Upper lobe of right lung (tissue), 1 donor: ENCODE measurements around the gene RPS19BP1. TPM values are rescaled to one million over a fixed set of nuclear protein-coding genes. Genes with fewer than 3 reads are reported as not detected.

Experiments used
- ATAC-seq: fragments of 200-7000 bp; cut with Tn5 transposase; one replicate; pipeline ENCODE4 v1.9.1; 2020; ENCODE audit warnings: mild to moderate bottlenecking, moderate library complexity
- DNase-seq: peaks from one replicate; pipeline ENCODE4 v3.0.0-alpha.2; 2020
- H3K27ac ChIP-seq: fragments of 200-600 bp; one replicate; pipeline ENCODE4 v1.8.0; 2022
- H3K27me3 ChIP-seq: fragments of 200-600 bp; one replicate; pipeline ENCODE4 v1.8.0; 2022; ENCODE audit warnings: mild to moderate bottlenecking
- H3K36me3 ChIP-seq: fragments of 200-600 bp; one replicate; pipeline ENCODE4 v1.8.0; 2022
- H3K4me1 ChIP-seq: fragments of 200-600 bp; one replicate; pipeline ENCODE4 v1.8.0; 2022
- H3K4me3 ChIP-seq: fragments of 200-600 bp; one replicate; pipeline ENCODE4 v1.8.0; 2022; ENCODE audit warnings: mild to moderate bottlenecking
- H3K9me3 ChIP-seq: fragments of 200-600 bp; one replicate; pipeline ENCODE4 v1.8.0; 2022
- intact Hi-C: fragments of 100-400 bp; cut with DNase I; formaldehyde crosslinking; loops from one replicate; pipeline ENCODE4 v1.11.0; 2022
- total RNA-seq: library from RNA; stranded (reverse); fragmentation: NEBNext Ultra II Directional; extraction: Animal tissue kit (Norgen Biotek cat#: 25700); gene quantifications from one replicate; pipeline ENCODE4 v1.2.1, GENCODE V29; 2021
- TF ChIP-seq, protein P1 (sequence below): fragments of 200-600 bp; IDR thresholded peaks from one replicate; pipeline ENCODE4 v1.8.0; 2022; ENCODE audit warnings: antibody characterized with exemption
- donor health status: DM: no; HTN: yes; CAD: no; lungs with severe emphysema.

Gene RPS19BP1
- total RNA-seq, 1 donor from 2014 or later, result 72.5 TPM

DNA sequence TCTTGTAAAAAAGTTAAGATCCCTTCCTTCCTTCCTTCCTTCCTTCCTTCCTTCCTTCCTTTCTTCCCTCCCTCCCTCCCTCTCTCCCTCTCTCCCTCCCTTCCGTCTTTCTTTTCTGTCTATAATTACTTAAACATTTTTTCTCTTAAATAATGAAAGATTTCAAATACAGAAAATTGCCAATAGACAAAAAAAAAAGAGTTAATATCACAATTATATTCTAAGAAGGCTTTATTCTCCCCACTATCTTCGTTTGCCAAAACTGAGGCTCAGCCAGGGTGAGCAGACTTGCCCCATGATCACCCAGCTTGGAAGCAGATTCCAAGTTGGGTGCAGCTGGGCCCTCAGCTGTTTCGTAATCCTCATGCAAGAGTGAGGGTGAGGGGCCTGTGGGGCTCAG, 37.7 kb upstream of the RPS19BP1 start:
- DNase-seq, result no peak
- H3K4me3 ChIP-seq, result no peak overlapping the region
- peaks cover 6% of the 10 kb centered on the region for H3K27me3 ChIP-seq
- no peaks in the 10 kb centered on the region for H3K9me3 ChIP-seq
- H3K36me3 ChIP-seq, result no peaks in the 10 kb centered on the region
- no peaks in the 10 kb centered on the region for H3K4me1 ChIP-seq
- intact Hi-C loops, result no loop called here
- no peak overlapping the region for H3K27ac ChIP-seq
- no peak for ATAC-seq
- TF ChIP-seq, protein P1, sequence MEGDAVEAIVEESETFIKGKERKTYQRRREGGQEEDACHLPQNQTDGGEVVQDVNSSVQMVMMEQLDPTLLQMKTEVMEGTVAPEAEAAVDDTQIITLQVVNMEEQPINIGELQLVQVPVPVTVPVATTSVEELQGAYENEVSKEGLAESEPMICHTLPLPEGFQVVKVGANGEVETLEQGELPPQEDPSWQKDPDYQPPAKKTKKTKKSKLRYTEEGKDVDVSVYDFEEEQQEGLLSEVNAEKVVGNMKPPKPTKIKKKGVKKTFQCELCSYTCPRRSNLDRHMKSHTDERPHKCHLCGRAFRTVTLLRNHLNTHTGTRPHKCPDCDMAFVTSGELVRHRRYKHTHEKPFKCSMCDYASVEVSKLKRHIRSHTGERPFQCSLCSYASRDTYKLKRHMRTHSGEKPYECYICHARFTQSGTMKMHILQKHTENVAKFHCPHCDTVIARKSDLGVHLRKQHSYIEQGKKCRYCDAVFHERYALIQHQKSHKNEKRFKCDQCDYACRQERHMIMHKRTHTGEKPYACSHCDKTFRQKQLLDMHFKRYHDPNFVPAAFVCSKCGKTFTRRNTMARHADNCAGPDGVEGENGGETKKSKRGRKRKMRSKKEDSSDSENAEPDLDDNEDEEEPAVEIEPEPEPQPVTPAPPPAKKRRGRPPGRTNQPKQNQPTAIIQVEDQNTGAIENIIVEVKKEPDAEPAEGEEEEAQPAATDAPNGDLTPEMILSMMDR, result no peak

DNA sequence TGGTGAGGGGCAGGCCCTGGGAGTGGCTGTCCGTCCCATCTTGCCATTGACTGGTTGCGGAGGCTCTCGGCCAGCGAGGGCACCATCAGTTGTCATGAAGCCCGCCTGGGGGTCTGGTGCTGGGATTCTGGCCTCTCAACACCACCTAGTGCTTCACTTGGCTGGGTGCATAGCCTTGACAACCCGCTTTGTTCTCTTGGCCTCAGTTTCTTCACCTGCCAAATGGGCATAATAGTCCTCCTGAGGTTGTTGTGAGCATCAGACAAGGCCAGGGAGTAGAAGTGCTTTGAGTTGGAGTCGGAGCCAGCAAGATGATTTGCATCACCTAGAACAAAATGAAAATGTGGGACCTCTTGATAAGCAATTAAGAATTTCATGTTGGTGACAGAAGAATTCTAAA, 36.5 kb upstream of the RPS19BP1 start:
- TF ChIP-seq, protein P1, result no peak
- no peak for ATAC-seq
- intact Hi-C loops, result no loop called here

DNA sequence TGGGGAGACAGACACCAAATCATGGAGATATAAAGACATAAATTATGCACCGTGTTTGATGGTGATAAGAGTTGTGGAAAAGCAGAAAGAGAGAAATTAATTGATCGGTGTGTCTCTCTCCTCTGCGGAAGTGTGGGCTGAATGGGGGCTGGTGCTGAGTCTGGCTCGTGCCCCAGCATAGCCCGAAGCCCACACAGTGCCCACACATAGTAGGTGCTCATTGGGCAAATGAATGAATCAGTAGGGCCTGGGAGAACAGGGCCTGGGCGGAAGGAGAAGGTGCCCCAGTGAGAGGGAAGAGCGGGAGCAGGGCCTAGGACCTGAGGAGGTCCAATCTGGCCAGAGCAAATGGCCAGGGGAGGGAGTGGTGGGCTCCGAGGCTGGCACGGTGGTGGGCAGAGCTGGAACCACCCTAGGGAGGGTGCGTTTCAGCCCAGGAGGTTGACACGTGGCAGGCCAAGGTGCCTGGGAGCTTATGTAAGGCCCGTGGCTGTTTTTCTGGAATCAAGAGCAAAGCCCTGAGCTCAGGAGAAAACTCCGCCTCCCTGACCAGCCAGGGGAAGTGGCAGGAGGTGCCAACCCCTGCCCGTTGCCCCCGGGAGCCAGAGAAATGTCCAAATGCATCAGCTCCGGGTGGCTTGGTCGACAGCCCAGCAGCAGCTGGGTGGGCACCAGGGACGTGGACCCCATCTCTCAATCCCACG, 35.9 kb upstream of the RPS19BP1 start:
- TF ChIP-seq, protein P1, result no peak
- Histone ChIP-seq H3K27me3 (peaks cover 15% of the 10 kb centered on the region), H3K4me1 (no peaks in the 10 kb centered on the region), H3K9me3 (no peaks in the 10 kb centered on the region), H3K4me3 (no peak overlapping the region), H3K36me3 (no peaks in the 10 kb centered on the region), H3K27ac (no peak overlapping the region)
- ATAC-seq, result no peak
- no peak for DNase-seq
- intact Hi-C loops, result no loop called here

More for the DNA sequence above, 36.5 kb upstream of the RPS19BP1 start:
- H3K4me1 ChIP-seq, result no peaks in the 10 kb centered on the region
- H3K9me3 ChIP-seq, result no peaks in the 10 kb centered on the region
- H3K27ac ChIP-seq, result no peak overlapping the region
- H3K36me3 ChIP-seq, result no peaks in the 10 kb centered on the region
- no peak overlapping the region for H3K4me3 ChIP-seq
- peaks cover 15% of the 10 kb centered on the region for H3K27me3 ChIP-seq
- no peak for DNase-seq

DNA sequence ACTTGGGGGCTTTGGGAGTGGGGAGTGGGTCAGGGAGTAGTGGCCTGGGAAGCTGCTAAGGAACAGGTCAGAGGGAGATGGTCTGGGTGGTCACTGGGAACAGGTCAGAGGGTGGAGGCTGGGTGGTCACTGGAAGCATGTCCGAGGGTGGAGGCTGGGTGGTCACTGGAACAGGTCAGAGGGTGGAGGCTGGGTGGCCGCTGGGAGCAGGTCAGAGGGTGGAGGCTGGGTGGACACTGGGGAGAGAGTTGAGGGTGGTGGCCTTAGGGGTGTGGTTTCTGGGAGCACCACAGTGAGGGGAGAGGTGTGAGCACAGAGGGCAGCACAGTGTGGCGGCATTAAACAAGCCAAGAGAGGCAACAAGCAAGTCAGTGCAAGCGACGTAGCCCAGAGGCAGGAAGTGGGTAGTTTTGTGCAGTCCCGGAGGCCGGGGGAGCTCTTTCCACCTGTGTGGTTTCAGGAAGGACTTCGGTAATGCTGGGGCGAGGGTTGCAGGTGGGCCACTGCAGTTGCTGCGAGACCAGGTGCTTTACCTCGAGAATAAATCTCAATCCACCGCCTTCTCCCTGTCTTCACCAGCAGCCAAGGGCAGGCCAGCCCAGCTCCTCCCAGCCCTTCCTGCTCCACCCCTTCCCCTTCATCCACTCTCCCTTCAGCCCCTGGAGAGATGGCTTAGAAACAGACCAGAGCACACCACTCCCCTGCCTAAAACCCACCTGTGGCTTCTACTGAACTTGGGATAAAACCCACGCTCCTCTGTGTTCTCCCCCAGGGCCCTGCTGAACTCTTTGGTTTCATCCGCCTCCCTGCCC, 34.8 kb upstream of the RPS19BP1 start:
- Histone ChIP-seq H3K27me3 (peaks cover 15% of the 10 kb centered on the region), H3K9me3 (no peaks in the 10 kb centered on the region), H3K27ac (no peak overlapping the region), H3K4me3 (no peak overlapping the region), H3K36me3 (no peaks in the 10 kb centered on the region), H3K4me1 (no peaks in the 10 kb centered on the region)
- intact Hi-C loops, result no loop called here
- DNase-seq, result no peak
- TF ChIP-seq, protein P1, result no peak
- no peak for ATAC-seq

DNA sequence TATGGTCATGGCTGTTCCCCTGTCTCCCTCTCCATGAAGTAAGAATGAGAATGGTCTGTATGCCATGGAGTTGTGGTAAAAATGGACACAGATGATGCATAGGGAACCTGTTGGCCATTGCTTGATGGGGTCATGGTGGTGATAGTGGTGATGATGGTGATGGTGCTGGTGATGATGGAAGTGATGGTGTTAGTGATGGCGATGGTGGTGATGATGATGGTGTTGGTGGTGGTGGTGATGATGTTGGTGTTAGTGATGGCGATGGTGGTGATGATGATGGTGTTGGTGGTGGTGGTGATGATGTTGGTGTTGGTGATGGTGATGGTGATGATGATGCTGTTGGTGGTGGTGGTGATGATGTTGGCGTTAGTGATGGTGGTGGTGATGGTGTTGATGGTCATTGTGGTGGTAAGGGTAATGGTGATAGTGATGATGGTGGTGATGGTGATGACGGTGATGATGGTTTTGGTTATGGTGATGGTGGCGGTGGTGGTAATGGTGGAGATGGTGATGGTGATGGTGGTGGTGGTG, 32.9 kb upstream of the RPS19BP1 start:
- Histone ChIP-seq H3K27me3 (peaks cover 27% of the 10 kb centered on the region), H3K27ac (no peak overlapping the region), H3K9me3 (no peaks in the 10 kb centered on the region), H3K4me1 (no peaks in the 10 kb centered on the region), H3K4me3 (no peak overlapping the region), H3K36me3 (no peaks in the 10 kb centered on the region)
- TF ChIP-seq, protein P1, result no peak
- DNase-seq (no peak), ATAC-seq (no peak)
- intact Hi-C loops, result no loop called here
